ENCODE data around the gene MLLT3. TPM values are rescaled to one million over a fixed set of nuclear protein-coding genes. Genes with fewer than 3 reads are reported as not detected.

MLLT3 gene
- total and polyA plus RNA-seq, 2 of the 13 experiments (the other 11 are each of a cell fraction or from before 2014, with no cell fraction given): 12.3 to 12.6 TPM

- no peak for FAIRE-seq
- Histone ChIP-seq H3K9me3 (ENCODE audit: low read length) (no peaks in the 10 kb centered on the region), H3K27ac (ENCODE audit: extremely low read length, insufficient read depth, low read length) (no peak overlapping the region), H2AFZ (ENCODE audit: low read length) (no peak overlapping the region), H3K4me1 (ENCODE audit: insufficient read depth, low read length) (peaks cover 15% of the 10 kb centered on the region), H3K4me3 (replicated peaks in 1 of 3; ENCODE audit: insufficient read depth in 1 of 3, low read depth in 2 of 3, low read length in 3 of 3) (no peak overlapping the region), H3K36me3 (replicated peaks in 1 of 2; ENCODE audit: control insufficient read depth in 1 of 2, insufficient read depth in 2 of 2, low read length in 2 of 2) (no peaks in the 10 kb centered on the region), H3K9ac (ENCODE audit: insufficient read depth, low read depth, low read length) (no peak overlapping the region), H3K4me2 (ENCODE audit: low read depth, low read length) (no peak overlapping the region), H3K27me3 (ENCODE audit: control insufficient read depth in 1 of 2, insufficient read depth in 2 of 2, low read length in 2 of 2) (peaks cover 0 to 3% of the 10 kb centered on the region in 2 experiments; a peak in 1 of 5 replicates), H4K20me1 (ENCODE audit: insufficient read depth, low read length) (no peaks in the 10 kb centered on the region), H3K79me2 (ENCODE audit: insufficient read depth, low read length) (no peaks in the 10 kb centered on the region)
- in situ Hi-C loops (cut with HindIII; ENCODE audit: extremely low pct_ligation_motif_present, low pct_unique_long_range_greater_than_20kb) (no loop called here), intact Hi-C loops (cut with micrococcal nuclease; ENCODE audit: unreplicated experiment) (no loop called here)
- WGBS (ENCODE audit: low lambda C conversion rate): 0% methylated on average over 2 of the region's 2 CpGs
- CTCF ChIA-PET (ENCODE audit: low intra/inter-chr PET ratio, low total read pairs): no interaction called here
- DNase-seq (ENCODE audit: low spot score): no peak
- TF ChIP-seq ZFP82 (CRISPR knock-in tag; IDR thresholded peaks at IDR 0.05; ENCODE audit: borderline replicate concordance) (no peak), ZNF337 (CRISPR knock-in tag; IDR thresholded peaks at IDR 0.05; ENCODE audit: borderline replicate concordance, low read depth) (no peak), AFF4 (CRISPR knock-in tag; IDR thresholded peaks at IDR 0.05) (no peak), HMGA1 (CRISPR knock-in tag; conservative IDR thresholded peaks at IDR 0.05) (no peak), ZNF484 (CRISPR knock-in tag; IDR thresholded peaks at IDR 0.05; ENCODE audit: borderline replicate concordance, low read depth) (no peak)
- ATAC-seq: no peak
- POLR2A ChIA-PET: no interaction called here
- BruUV-seq (replicated peaks): no TSS peak
Observed at GRCh38 chr9:20300430-20301115, 321.7 kb downstream of the MLLT3 start.

All from HepG2 (cell line).